Measurements from ENCODE around the gene GPATCH4.
"Not testable (repeated sequence)": the region's sequence is repeated elsewhere in the genome, so short reads cannot be mapped to it uniquely, and the experiment has no call there.

Gene GPATCH4

DNA sequence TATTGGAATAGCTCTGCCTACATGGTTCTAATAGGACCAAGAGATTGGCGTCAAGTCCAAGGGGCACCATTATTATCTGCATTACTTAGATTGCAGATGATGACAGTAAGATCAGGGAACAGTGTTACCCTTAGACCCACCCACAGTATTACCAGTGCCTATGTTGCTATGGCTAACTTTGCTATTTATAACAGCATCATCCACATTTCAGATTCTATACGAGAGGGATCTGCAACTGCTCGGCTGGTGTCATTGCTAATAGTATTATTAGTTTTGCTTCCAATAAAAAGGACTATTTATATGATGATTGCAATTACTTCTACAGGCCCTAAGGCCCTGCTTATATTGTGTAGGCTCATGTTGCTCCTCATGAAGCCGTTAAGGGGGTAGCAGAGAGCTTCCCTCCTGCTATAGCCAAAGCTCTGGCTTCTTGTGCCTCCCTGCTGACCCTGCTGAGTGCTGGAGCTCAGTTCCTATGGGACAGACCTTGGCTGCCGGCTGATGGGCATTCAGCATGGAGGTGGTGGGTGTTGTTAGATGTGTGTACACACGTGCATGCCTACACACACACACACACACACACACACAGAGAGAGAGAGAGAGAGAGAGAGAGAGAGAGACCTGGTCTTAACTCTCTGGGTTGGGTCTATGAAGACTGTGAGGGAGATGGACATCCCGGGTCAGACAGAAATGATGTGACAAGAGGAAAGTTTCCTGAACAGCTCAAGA, 41.9 kb upstream of the GPATCH4 start:
- Histone ChIP-seq H3K27me3 (ENCODE audit: control insufficient read depth in 1 of 2, insufficient read depth in 2 of 2, low read length in 2 of 2) (peaks cover 27 to 34% of the 10 kb centered on the region in 2 donors), H3K4me1 (ENCODE audit: control insufficient read depth in 1 of 2, insufficient read depth in 2 of 2, low read length in 2 of 2) (peaks cover 0 to 25% of the 10 kb centered on the region in 2 donors), H3K27ac (ENCODE audit: low read depth, low read length) (no peak overlapping the region), H3K36me3 (ENCODE audit: control insufficient read depth in 1 of 2, insufficient read depth in 2 of 2, low read length in 2 of 2) (peaks cover 0 to 9% of the 10 kb centered on the region in 2 donors), H3K4me3 (ENCODE audit: low read depth in 1 of 2, low read length in 2 of 2) (no peak overlapping the region), H3K9me3 (ENCODE audit: control insufficient read depth in 1 of 2, low read length in 2 of 2) (no peaks in the 10 kb centered on the region), H3K9ac (ENCODE audit: low read depth in 1 of 2, low read length in 2 of 2) (no peak overlapping the region)

DNA sequence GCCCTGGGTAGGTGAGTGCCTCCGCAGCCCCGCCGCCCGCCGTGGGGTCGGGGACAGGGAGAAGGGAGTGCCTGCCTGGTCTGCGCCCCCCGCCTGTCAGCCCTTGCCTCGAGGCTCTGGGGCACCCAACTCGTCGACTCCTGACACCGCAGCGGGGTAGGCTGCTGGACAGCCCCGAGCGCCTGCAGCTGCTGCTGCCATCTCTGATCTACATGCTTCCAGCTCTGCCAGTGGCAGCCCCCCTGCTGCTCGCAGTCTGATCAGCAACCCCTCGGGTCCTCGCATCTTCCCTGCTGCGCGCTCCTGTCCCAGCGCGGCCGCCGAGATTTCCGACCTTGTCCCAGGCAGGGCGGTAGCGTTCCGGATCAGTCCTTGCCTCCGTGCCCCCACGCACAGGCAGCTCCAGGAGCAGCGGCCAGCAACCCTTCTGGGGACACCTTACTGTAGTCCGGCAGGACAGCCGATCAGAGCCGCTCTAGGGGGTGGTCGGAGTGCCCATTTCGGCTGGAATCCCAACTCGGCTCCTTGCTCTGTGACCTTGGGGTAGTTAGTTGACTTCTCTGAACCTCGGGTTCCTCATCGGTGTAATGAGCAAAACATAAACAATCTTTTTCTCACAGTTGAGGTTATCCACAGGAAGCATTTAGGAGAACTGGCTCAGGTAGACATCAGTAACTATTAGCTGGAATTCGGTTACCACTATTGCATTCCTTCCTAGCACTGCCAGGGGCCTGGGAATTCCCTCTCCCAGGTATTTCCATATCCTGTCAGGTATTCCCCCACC, 41.2 kb upstream of the GPATCH4 start:
- Histone ChIP-seq H3K27ac (ENCODE audit: low read depth, low read length) (no peak overlapping the region), H3K4me3 (ENCODE audit: low read depth in 1 of 2, low read length in 2 of 2) (no peak overlapping the region), H3K9me3 (ENCODE audit: control insufficient read depth in 1 of 2, low read length in 2 of 2) (no peaks in the 10 kb centered on the region), H3K27me3 (ENCODE audit: control insufficient read depth in 1 of 2, insufficient read depth in 2 of 2, low read length in 2 of 2) (peaks cover 32 to 40% of the 10 kb centered on the region in 2 donors), H3K36me3 (ENCODE audit: control insufficient read depth in 1 of 2, insufficient read depth in 2 of 2, low read length in 2 of 2) (peaks cover 0 to 9% of the 10 kb centered on the region in 2 donors), H3K9ac (ENCODE audit: low read depth in 1 of 2, low read length in 2 of 2) (no peak overlapping the region), H3K4me1 (ENCODE audit: control insufficient read depth in 1 of 2, insufficient read depth in 2 of 2, low read length in 2 of 2) (peaks cover 0 to 25% of the 10 kb centered on the region in 2 donors)

DNA sequence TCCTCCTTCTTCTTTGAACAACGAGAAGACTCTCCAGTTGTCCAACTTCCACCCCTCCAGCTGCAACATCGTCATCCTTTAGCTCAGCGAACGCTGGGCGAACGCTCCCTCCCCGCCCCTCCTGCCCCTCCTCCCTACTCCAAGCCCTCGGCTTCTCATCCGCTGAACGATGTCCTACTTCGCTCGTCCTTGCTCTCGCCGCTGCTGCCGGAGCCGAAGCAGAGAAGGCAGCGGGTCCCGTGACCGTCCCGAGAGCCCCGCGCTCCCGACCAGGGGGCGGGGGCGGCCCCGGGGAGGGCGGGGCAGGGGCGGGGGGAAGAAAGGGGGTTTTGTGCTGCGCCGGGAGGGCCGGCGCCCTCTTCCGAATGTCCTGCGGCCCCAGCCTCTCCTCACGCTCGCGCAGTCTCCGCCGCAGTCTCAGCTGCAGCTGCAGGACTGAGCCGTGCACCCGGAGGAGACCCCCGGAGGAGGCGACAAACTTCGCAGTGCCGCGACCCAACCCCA, 40.5 kb upstream of the GPATCH4 start, which contains the start of gene BCAN:
BCAN (plus strand) TSS at position 357 of the 504 bp plus-strand sequence. CDS start 3,938 bp downstream, outside the sequence.
- Histone ChIP-seq H3K4me3 (ENCODE audit: low read depth in 1 of 2, low read length in 2 of 2) (no peak within 1 kb of the TSS), H3K36me3 (ENCODE audit: control insufficient read depth in 1 of 2, insufficient read depth in 2 of 2, low read length in 2 of 2) (peaks cover 0 to 9% of the 10 kb centered on the region in 2 donors), H3K4me1 (ENCODE audit: control insufficient read depth in 1 of 2, insufficient read depth in 2 of 2, low read length in 2 of 2) (peaks cover 0 to 25% of the 10 kb centered on the region in 2 donors), H3K27me3 (ENCODE audit: control insufficient read depth in 1 of 2, insufficient read depth in 2 of 2, low read length in 2 of 2) (peaks cover 32 to 36% of the 10 kb centered on the region in 2 donors), H3K9ac (ENCODE audit: low read depth in 1 of 2, low read length in 2 of 2) (no peak within 1 kb of the TSS), H3K9me3 (ENCODE audit: control insufficient read depth in 1 of 2, low read length in 2 of 2) (no peaks in the 10 kb centered on the region), H3K27ac (ENCODE audit: low read depth, low read length) (no peak within 1 kb of the TSS)

DNA sequence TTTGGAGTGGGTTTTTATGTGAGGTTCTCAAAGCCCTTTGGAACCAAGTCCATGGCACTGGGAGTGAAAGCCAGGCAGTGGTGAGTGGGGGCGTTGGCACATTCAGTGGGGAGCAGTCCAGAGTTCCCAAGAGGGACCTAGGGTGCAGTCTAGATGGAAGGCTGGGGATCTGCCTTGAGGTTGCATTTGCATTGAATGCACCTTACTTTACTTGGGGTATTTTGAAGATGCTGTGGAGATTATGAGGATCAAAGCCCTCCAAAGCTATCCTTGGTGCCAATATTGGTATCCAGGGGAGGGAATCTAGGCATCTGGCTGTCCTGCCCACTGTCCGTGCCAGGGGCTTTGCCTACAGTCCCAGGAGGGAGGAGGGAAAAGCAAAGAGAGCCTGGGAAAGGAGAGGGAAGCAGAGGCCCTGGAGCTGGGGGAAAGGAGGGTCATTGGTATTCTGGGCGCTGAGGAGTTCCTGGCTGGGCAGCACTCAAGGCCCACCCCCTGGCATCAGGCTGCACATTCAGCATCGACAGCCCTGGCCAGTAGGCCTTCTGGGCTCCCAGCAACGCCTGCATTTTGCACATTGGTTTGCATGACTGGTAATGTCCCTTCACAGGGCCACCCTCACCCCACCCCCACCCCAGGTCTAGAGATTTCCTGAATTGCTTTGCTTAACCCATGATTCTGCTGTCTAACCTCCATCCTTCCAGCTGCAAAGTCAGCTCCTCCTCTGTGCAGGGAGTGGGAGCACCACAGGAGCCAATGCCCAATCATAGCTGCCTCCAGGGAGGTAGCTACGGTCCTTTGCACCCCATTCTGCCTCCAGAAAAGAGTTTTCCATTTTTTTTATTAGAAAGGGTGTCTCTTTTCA, 39.8 kb upstream of the GPATCH4 start:
- Histone ChIP-seq H3K4me1 (ENCODE audit: control insufficient read depth in 1 of 2, insufficient read depth in 2 of 2, low read length in 2 of 2) (peaks cover 0 to 25% of the 10 kb centered on the region in 2 donors), H3K27ac (ENCODE audit: low read depth, low read length) (no peak overlapping the region), H3K9ac (ENCODE audit: low read depth in 1 of 2, low read length in 2 of 2) (no peak overlapping the region), H3K27me3 (ENCODE audit: control insufficient read depth in 1 of 2, insufficient read depth in 2 of 2, low read length in 2 of 2) (peaks cover 32 to 40% of the 10 kb centered on the region in 2 donors), H3K36me3 (ENCODE audit: control insufficient read depth in 1 of 2, insufficient read depth in 2 of 2, low read length in 2 of 2) (peaks cover 0 to 9% of the 10 kb centered on the region in 2 donors), H3K4me3 (ENCODE audit: low read depth in 1 of 2, low read length in 2 of 2) (no peak overlapping the region), H3K9me3 (ENCODE audit: control insufficient read depth in 1 of 2, low read length in 2 of 2) (no peaks in the 10 kb centered on the region)

DNA sequence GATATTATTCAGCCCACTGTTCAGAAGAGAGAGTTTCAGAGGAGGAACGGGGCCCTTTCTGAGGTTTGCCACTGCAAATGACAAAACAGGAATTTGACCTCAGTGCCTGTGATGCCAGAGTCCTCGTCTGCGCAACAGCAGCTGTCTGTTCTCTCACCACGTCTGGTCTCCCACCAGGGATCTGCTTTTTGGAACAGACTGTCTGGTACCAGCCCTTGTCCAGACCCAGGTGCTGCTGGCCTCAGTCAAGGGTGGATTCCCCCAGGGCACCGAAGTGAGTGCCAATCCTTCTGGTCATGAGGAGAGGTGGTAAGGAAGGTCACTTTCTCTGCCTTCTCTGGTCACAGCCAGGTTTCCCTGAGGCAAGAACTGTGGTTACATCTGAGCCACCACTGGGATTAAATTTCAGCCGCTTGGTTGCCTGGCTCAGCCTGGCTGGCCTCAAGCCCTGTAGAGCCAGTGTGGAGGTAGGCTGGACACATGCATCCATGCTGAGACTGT, 38.4 kb upstream of the GPATCH4 start:
- Histone ChIP-seq H3K27ac (ENCODE audit: low read depth, low read length) (no peak overlapping the region), H3K4me3 (ENCODE audit: low read depth in 1 of 2, low read length in 2 of 2) (no peak overlapping the region)

DNA sequence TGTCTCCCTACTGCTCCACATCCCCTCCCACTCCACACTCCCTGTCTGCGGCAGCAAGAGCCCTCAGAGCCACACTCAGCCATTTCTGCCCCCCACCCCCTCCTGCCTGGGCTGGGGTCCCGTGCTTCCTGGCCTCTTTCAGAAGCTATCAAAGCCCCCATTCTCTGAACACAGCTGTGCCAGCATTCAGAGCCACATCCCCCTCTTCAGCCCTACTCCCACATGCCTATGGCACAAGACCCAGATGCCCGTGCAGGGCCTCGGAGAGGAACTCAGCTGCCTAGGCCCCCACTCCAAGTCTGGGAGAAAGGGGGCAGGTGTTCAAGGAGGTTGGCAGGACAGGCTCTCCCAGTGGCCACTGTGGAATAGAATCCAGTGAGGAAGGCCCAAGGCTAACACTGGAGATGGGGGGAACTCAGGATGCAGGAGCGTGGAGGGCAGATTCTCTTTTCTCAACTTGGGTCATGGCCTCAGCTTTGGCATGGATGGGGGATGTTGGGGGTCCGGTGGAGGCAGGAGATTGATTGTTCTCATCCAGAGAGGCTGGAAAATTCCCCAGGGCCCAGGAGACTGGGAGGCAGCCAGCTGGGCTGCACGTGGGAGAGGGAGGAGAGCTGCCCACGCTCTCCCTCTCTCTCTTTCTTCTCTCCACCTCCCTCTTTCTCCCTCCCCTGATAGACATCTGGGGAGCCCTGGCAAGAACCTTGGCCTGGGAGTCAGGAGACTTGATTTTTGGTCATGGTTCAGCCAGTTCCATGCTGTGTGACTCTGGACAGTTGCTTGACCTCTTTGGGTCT, 37.1 kb upstream of the GPATCH4 start:
- Histone ChIP-seq H3K27me3 (ENCODE audit: control insufficient read depth in 1 of 2, insufficient read depth in 2 of 2, low read length in 2 of 2) (peaks cover 39 to 43% of the 10 kb centered on the region in 2 donors), H3K4me1 (ENCODE audit: control insufficient read depth in 1 of 2, insufficient read depth in 2 of 2, low read length in 2 of 2) (peaks cover 0 to 19% of the 10 kb centered on the region in 2 donors), H3K4me3 (ENCODE audit: low read depth in 1 of 2, low read length in 2 of 2) (no peak overlapping the region), H3K27ac (ENCODE audit: low read depth, low read length) (no peak overlapping the region), H3K9ac (ENCODE audit: low read depth in 1 of 2, low read length in 2 of 2) (no peak overlapping the region), H3K36me3 (ENCODE audit: control insufficient read depth in 1 of 2, insufficient read depth in 2 of 2, low read length in 2 of 2) (no peaks in the 10 kb centered on the region), H3K9me3 (ENCODE audit: control insufficient read depth in 1 of 2, low read length in 2 of 2) (no peaks in the 10 kb centered on the region)

More for the DNA sequence above, 38.4 kb upstream of the GPATCH4 start:
- H3K36me3 ChIP-seq (ENCODE audit: control insufficient read depth in 1 of 2, insufficient read depth in 2 of 2, low read length in 2 of 2): peaks cover 0 to 7% of the 10 kb centered on the region in 2 donors
- H3K27me3 ChIP-seq (ENCODE audit: control insufficient read depth in 1 of 2, insufficient read depth in 2 of 2, low read length in 2 of 2): peaks cover 34 to 40% of the 10 kb centered on the region in 2 donors
- no peak overlapping the region for H3K9ac ChIP-seq (ENCODE audit: low read depth in 1 of 2, low read length in 2 of 2)
- no peaks in the 10 kb centered on the region for H3K9me3 ChIP-seq (ENCODE audit: control insufficient read depth in 1 of 2, low read length in 2 of 2)
- peaks cover 0 to 25% of the 10 kb centered on the region in 2 donors for H3K4me1 ChIP-seq (ENCODE audit: control insufficient read depth in 1 of 2, insufficient read depth in 2 of 2, low read length in 2 of 2)

DNA sequence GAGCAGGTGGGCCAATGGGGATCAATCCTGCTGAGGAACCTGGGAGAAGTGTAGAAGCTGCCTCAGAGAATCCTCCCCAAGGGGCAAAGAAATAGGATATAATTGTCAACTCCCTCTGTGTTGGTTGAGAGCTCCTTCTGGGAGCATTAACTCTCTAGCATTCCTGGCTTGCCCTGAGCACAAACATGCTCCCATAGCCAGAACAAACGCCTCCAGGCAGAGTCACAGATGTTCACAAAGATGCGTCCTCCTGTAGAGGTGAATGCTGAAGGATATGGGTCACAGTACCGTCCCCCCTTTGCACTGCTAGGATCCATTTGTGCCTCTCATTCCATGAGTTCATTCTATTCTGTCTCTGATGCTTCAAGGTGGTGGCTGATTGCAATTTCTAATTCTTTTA, 31.1 kb upstream of the GPATCH4 start:
- Histone ChIP-seq H3K36me3 (ENCODE audit: control insufficient read depth in 1 of 2, insufficient read depth in 2 of 2, low read length in 2 of 2) (no peaks in the 10 kb centered on the region), H3K27me3 (ENCODE audit: control insufficient read depth in 1 of 2, insufficient read depth in 2 of 2, low read length in 2 of 2) (peaks cover 12 to 16% of the 10 kb centered on the region in 2 donors), H3K4me3 (ENCODE audit: low read depth in 1 of 2, low read length in 2 of 2) (no peak overlapping the region), H3K4me1 (ENCODE audit: control insufficient read depth in 1 of 2, insufficient read depth in 2 of 2, low read length in 2 of 2) (no peaks in the 10 kb centered on the region), H3K9me3 (ENCODE audit: control insufficient read depth in 1 of 2, low read length in 2 of 2) (no peaks in the 10 kb centered on the region), H3K9ac (ENCODE audit: low read depth in 1 of 2, low read length in 2 of 2) (no peak overlapping the region), H3K27ac (ENCODE audit: low read depth, low read length) (no peak overlapping the region)

DNA sequence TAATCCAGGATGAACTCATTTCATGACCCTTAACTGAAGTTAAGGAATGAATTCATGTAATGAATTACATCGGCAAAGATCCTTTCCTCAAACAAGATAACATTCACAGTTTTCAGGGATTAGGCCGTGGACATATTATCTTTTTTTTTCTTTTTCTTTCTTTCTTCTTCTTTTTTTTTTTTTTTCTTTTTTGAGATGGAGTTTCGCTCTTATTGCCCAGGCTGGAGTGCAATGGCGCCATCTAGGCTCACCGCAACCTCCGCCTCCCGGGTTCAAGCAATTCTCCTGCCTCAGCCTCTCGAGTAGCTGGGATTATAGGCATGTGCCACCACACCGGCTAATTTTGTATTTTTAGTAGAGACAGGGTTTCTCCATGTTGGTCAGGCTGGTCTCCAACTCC, 29.9 kb upstream of the GPATCH4 start:
- H3K36me3 ChIP-seq (ENCODE audit: control insufficient read depth in 1 of 2, insufficient read depth in 2 of 2, low read length in 2 of 2); H3K9ac ChIP-seq (ENCODE audit: low read depth in 1 of 2, low read length in 2 of 2); H3K9me3 ChIP-seq (ENCODE audit: control insufficient read depth in 1 of 2, low read length in 2 of 2); H3K27ac ChIP-seq (ENCODE audit: low read depth, low read length); H3K4me3 ChIP-seq (ENCODE audit: low read depth in 1 of 2, low read length in 2 of 2); H3K4me1 ChIP-seq (ENCODE audit: control insufficient read depth in 1 of 2, insufficient read depth in 2 of 2, low read length in 2 of 2): not testable (repeated sequence)
- peaks cover 15 to 19% of the 10 kb centered on the region in 2 donors for H3K27me3 ChIP-seq (ENCODE audit: control insufficient read depth in 1 of 2, insufficient read depth in 2 of 2, low read length in 2 of 2)
